Natural killer cell (primary cell): ENCODE data around the gene CPEB3. TPM values are rescaled to one million over a fixed set of nuclear protein-coding genes. Genes with fewer than 3 reads are reported as not detected.

ENCODE experiments used
- ATAC-seq, 3 donors: fragments of 150-1000 bp in 2 of 3; fragments of 200-7000 bp in 1 of 3; cut with Tn5 transposase; 1 replicate in 1 of 3; 2 replicates in 2 of 3; pipeline ENCODE4 v1.10.0; 2021; ENCODE audit warnings: mild to moderate bottlenecking in 2 of 3, moderate library complexity in 2 of 3
- DNase-seq, 2 donors: peaks; one replicate each; pipeline versions ENCODE4 v3.0.0 to v3.0.0-alpha.2; 2013 to 2021; ENCODE audit warnings: mixed read lengths in 1 of 2
- H3K27ac ChIP-seq: one replicate; pipeline ENCODE4 v1.5.1; 2013; ENCODE audit warnings: mild to moderate bottlenecking, low read length
- H3K27me3 ChIP-seq: one replicate; pipeline ENCODE4 v1.6.1; 2013; ENCODE audit warnings: low read length; ENCODE audit not compliant: control insufficient read depth, insufficient read depth
- H3K36me3 ChIP-seq: one replicate; pipeline ENCODE4 v1.6.1; 2013; ENCODE audit warnings: low read length; ENCODE audit not compliant: control insufficient read depth, insufficient read depth
- H3K4me1 ChIP-seq: one replicate; pipeline ENCODE4 v1.6.1; 2013; ENCODE audit warnings: low read length; ENCODE audit not compliant: control insufficient read depth, insufficient read depth
- H3K4me3 ChIP-seq: one replicate; pipeline ENCODE4 v1.5.1; 2013; ENCODE audit warnings: low read length
- H3K9me3 ChIP-seq: one replicate; pipeline ENCODE4 v1.6.1; 2013; ENCODE audit warnings: low read length; ENCODE audit not compliant: control insufficient read depth, insufficient read depth
- H3K27ac Mint-ChIP-seq, 2 donors: one replicate each; pipeline ENCODE4 v1.8.0; 2022; ENCODE audit warnings: mild to moderate bottlenecking in 2 of 2, mixed read lengths in 2 of 2, moderate library complexity in 1 of 2
- H3K27me3 Mint-ChIP-seq, 2 donors: one replicate each; pipeline ENCODE4 v1.8.0; 2022; ENCODE audit warnings: low read depth in 2 of 2, mixed read lengths in 2 of 2
- H3K36me3 Mint-ChIP-seq: one replicate; pipeline ENCODE4 v1.8.0; 2022; ENCODE audit warnings: mixed read lengths
- H3K4me1 Mint-ChIP-seq, 2 donors: one replicate each; pipeline ENCODE4 v1.8.0; 2022; ENCODE audit warnings: mixed read lengths in 2 of 2
- H3K4me3 Mint-ChIP-seq: one replicate; pipeline ENCODE4 v1.8.0; 2022; ENCODE audit warnings: mild to moderate bottlenecking, moderate library complexity, mixed read lengths
- H3K9me3 Mint-ChIP-seq, 2 donors: one replicate each; pipeline ENCODE4 v1.8.0; 2022; ENCODE audit warnings: mixed read lengths in 2 of 2
- WGBS: methylation state at CpG from one replicate; pipeline ENCODE4 v1.1.7; 2013; ENCODE audit warnings: missing lambda C conversion rate; ENCODE audit not compliant: insufficient coverage; 5-methylcytosine and 5-hydroxymethylcytosine counted together
- intact Hi-C: fragments of 100-400 bp; cut with micrococcal nuclease; formaldehyde crosslinking; loops from one replicate; pipeline ENCODE4 v1.14.2; 2022
- total RNA-seq, 4 donors: library from RNA; stranded (reverse); fragments of 120-200 nt in 1 of 4; gene quantifications; one replicate each; pipeline versions ENCODE4 v1.2.3 to v1.2.4, GENCODE V29; 2013 to 2022
- TF ChIP-seq, protein P1 (sequence below): fragments of 200-600 bp; IDR thresholded peaks from one replicate; pipeline ENCODE4 v1.8.0; 2022; ENCODE audit warnings: antibody characterized with exemption

CPEB3 gene
- total RNA-seq, 3 donors from 2014 or later (not counting 1 experiment from before 2014, with no cell fraction given) = 3.6 to 6.9 (median 5.4) TPM

GRCh38 chr10:92264249-92264648 is 26.6 kb downstream of the CPEB3 start:
- no peaks in the 10 kb centered on the region for H3K36me3 ChIP-seq
- H3K36me3 Mint-ChIP-seq = no peaks in the 10 kb centered on the region
- DNase-seq = no peak
- no peaks in the 10 kb centered on the region for H3K27me3 ChIP-seq
- no peak overlapping the region for H3K27ac Mint-ChIP-seq
- peaks cover 0 to 5% of the 10 kb centered on the region in 2 donors for H3K4me1 Mint-ChIP-seq
- 93% methylated on average over 2 of the region's 2 CpGs for WGBS
- intact Hi-C loops = no loop called here
- no peak for ATAC-seq
- no peak overlapping the region for H3K4me3 ChIP-seq
- no peak overlapping the region for H3K4me3 Mint-ChIP-seq
- H3K4me1 ChIP-seq = no peaks in the 10 kb centered on the region
- H3K9me3 Mint-ChIP-seq = no peaks in the 10 kb centered on the region
- no peak overlapping the region for H3K27ac ChIP-seq
- H3K9me3 ChIP-seq = no peaks in the 10 kb centered on the region
- H3K27me3 Mint-ChIP-seq = no peaks in the 10 kb centered on the region
- TF ChIP-seq, protein P1, sequence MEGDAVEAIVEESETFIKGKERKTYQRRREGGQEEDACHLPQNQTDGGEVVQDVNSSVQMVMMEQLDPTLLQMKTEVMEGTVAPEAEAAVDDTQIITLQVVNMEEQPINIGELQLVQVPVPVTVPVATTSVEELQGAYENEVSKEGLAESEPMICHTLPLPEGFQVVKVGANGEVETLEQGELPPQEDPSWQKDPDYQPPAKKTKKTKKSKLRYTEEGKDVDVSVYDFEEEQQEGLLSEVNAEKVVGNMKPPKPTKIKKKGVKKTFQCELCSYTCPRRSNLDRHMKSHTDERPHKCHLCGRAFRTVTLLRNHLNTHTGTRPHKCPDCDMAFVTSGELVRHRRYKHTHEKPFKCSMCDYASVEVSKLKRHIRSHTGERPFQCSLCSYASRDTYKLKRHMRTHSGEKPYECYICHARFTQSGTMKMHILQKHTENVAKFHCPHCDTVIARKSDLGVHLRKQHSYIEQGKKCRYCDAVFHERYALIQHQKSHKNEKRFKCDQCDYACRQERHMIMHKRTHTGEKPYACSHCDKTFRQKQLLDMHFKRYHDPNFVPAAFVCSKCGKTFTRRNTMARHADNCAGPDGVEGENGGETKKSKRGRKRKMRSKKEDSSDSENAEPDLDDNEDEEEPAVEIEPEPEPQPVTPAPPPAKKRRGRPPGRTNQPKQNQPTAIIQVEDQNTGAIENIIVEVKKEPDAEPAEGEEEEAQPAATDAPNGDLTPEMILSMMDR = no peak

DNA sequence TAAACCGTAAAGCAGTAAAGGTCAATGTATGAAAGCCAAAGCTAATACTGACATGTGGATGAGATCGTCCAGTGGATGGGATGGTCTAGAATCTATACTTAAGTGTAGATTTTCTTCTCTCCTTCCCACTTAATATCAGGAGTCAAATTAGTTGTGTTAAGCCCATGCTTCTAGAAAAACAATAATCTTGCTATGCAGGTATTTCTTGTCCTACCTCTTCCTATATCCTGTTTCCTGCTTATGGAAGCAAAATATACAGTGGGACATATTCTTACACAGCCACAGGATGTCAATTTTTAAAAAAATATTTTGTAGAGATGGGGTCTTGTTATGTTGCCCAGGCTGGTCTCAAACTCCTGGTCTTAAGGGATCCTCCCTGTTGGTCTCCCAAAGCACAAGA is 27.5 kb downstream of the CPEB3 start:
- Mint-ChIP-seq H3K27ac (no peak overlapping the region), H3K36me3 (no peaks in the 10 kb centered on the region), H3K27me3 (no peaks in the 10 kb centered on the region), H3K4me1 (peaks cover 0 to 5% of the 10 kb centered on the region in 2 donors), H3K9me3 (no peaks in the 10 kb centered on the region), H3K4me3 (no peak overlapping the region)
- 100% methylated on average over 1 of the region's 2 CpGs for WGBS
- Histone ChIP-seq H3K9me3 (no peaks in the 10 kb centered on the region), H3K27ac (no peak overlapping the region), H3K4me3 (no peak overlapping the region), H3K27me3 (no peaks in the 10 kb centered on the region), H3K36me3 (no peaks in the 10 kb centered on the region), H3K4me1 (no peaks in the 10 kb centered on the region)
- intact Hi-C loops = no loop called here
- DNase-seq = no peak
- no peak for ATAC-seq
- TF ChIP-seq, protein P1 = no peak

GRCh38 chr10:92248566-92248965 is 42.3 kb downstream of the CPEB3 start:
- H3K36me3 Mint-ChIP-seq = no peaks in the 10 kb centered on the region
- no peak overlapping the region for H3K27ac Mint-ChIP-seq
- no peaks in the 10 kb centered on the region for H3K9me3 ChIP-seq
- H3K36me3 ChIP-seq = no peaks in the 10 kb centered on the region
- H3K9me3 Mint-ChIP-seq = no peaks in the 10 kb centered on the region
- DNase-seq = no peak
- no peak for ATAC-seq
- H3K27me3 ChIP-seq = no peaks in the 10 kb centered on the region
- TF ChIP-seq, protein P1 = no peak
- H3K4me1 Mint-ChIP-seq = peaks cover under 1% of the 10 kb centered on the region in 2 donors
- WGBS = 98% methylated on average over 2 of the region's 2 CpGs
- H3K4me3 ChIP-seq = no peak overlapping the region
- H3K4me1 ChIP-seq = no peaks in the 10 kb centered on the region
- no peak overlapping the region for H3K27ac ChIP-seq
- H3K4me3 Mint-ChIP-seq = no peak overlapping the region
- intact Hi-C loops = no loop called here
- no peaks in the 10 kb centered on the region for H3K27me3 Mint-ChIP-seq

DNA sequence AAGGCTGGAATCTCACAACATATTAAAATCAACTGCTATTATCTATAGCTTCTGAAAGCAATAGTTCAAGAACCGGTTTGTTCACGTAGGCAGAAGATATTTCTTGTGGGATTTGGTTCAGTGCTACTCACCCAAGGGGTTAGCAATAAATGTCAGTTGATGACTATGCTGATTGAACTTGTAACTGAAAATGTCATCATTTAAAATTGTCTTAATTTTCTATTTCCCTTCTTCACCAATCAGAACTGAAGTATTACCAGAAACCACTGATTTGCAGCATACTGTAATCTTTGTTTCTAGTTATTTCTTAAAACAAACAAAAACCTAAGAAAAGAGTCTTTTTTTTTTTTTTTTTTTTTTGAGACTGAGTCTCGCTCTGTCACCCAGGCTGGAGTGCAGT is 46.1 kb downstream of the CPEB3 start:
- DNase-seq = no peak
- Mint-ChIP-seq H3K36me3 (no peaks in the 10 kb centered on the region), H3K4me1 (peaks cover 28 to 32% of the 10 kb centered on the region in 2 donors), H3K4me3 (no peak overlapping the region), H3K9me3 (no peaks in the 10 kb centered on the region), H3K27me3 (no peaks in the 10 kb centered on the region), H3K27ac (no peak overlapping the region)
- no peak for ATAC-seq
- no peaks in the 10 kb centered on the region for H3K9me3 ChIP-seq
- no peaks in the 10 kb centered on the region for H3K27me3 ChIP-seq
- peaks cover 5% of the 10 kb centered on the region for H3K4me1 ChIP-seq
- no peak overlapping the region for H3K27ac ChIP-seq
- intact Hi-C loops = no loop called here
- no peak overlapping the region for H3K4me3 ChIP-seq
- TF ChIP-seq, protein P1 = no peak
- no peaks in the 10 kb centered on the region for H3K36me3 ChIP-seq
- WGBS = 38% methylated on average over 2 of the region's 3 CpGs
